Transverse colon (tissue), 4 donors: ENCODE results near the gene C19orf25. TPM values are rescaled to one million over a fixed set of nuclear protein-coding genes. Genes with fewer than 3 reads are reported as not detected.

ENCODE experiments used
- DNase-seq: peaks from one replicate; pipeline ENCODE4 v3.0.0-alpha.2; 2019
- H3K27ac ChIP-seq, 4 donors: fragments of 200-600 bp; sonication (generic); 2 replicates each; pipeline ENCODE4 v1.5.1; 2016 to 2018; ENCODE audit warnings: inconsistent platforms in 4 of 4
- H3K27me3 ChIP-seq: fragments of 200-600 bp; sonication (generic); 2 replicates; pipeline ENCODE4 v1.5.1; 2017; ENCODE audit warnings: inconsistent platforms
- H3K36me3 ChIP-seq, 4 donors: fragments of 200-600 bp; sonication (generic); 2 replicates each; pipeline ENCODE4 v1.5.1; 2017 to 2019; ENCODE audit warnings: inconsistent platforms in 4 of 4
- H3K4me1 ChIP-seq, 4 donors: fragments of 200-600 bp; sonication (generic); 2 replicates each; pipeline ENCODE4 v1.5.1; 2017 to 2020; ENCODE audit warnings: inconsistent platforms in 4 of 4
- H3K4me3 ChIP-seq, 4 donors: fragments of 200-600 bp; sonication (generic); 1 replicate in 1 of 4; 2 replicates in 3 of 4; pipeline versions ENCODE4 v1.5.1 to v1.6.1; 2017 to 2019; ENCODE audit warnings: inconsistent platforms in 4 of 4
- H3K9me3 ChIP-seq, 2 donors: fragments of 200-600 bp; sonication (generic); 2 replicates each; pipeline ENCODE4 v1.5.1; 2017 to 2019; ENCODE audit warnings: inconsistent platforms in 2 of 2
- CTCF ChIP-seq, 5 experiments: fragments of 200-600 bp in 3 of 5; fragments of 450-650 bp in 2 of 5; sonication (generic) in 3 of 5; IDR thresholded peaks; 1 replicate in 2 of 5; 2 replicates in 3 of 5; pipeline ENCODE4 v1.5.1; 2016 to 2017; ENCODE audit warnings: antibody characterized with exemption in 5 of 5, inconsistent platforms in 3 of 5, mild to moderate bottlenecking in 2 of 5, moderate library complexity in 1 of 5
- EP300 ChIP-seq: sonication (generic); formaldehyde crosslinking; IDR thresholded peaks from one replicate; pipeline ENCODE4 v1.6.1; 2017; ENCODE audit warnings: antibody characterized with exemption, low read depth
- POLR2A ChIP-seq: fragments of 450-650 bp; IDR thresholded peaks from one replicate; pipeline ENCODE4 v1.6.1; 2016; ENCODE audit warnings: antibody characterized with exemption, mild to moderate bottlenecking, moderate library complexity
- POLR2AphosphoS5 ChIP-seq, 3 donors: sonication (generic); formaldehyde crosslinking; IDR thresholded peaks; one replicate each; pipeline ENCODE4 v1.6.1; 2016; ENCODE audit warnings: antibody characterized with exemption in 3 of 3
- WGBS, 2 donors: methylation state at CpG; one replicate each; pipeline ENCODE4 v1.1.5; 2018; ENCODE audit warnings: low coverage in 1 of 2; 5-methylcytosine and 5-hydroxymethylcytosine counted together
- in situ Hi-C, 4 donors: fragments of 200-750 bp; cut with MboI; loops; one replicate each; pipeline versions ENCODE4 v1.15.0 to v1.15.1; 2017; ENCODE audit warnings: low sequenced_read_pairs in 3 of 4, low pct_ligation_motif_present in 1 of 4, low pct_unique_long_range_greater_than_20kb in 1 of 4
- intact Hi-C: fragments of 100-400 bp; cut with DNase I; formaldehyde crosslinking; loops from one replicate; pipeline ENCODE4 v1.15.1; 2023; ENCODE audit warnings: low total_unique reads
- total RNA-seq, 4 donors: library from RNA; depleted of rRNA; stranded (reverse); fragments of >200 nt; gene quantifications; one replicate each; pipeline ENCODE4 v1.1.0, GENCODE V29; 2016

C19orf25 gene
- total RNA-seq, 4 donors from 2014 or later = 36.2 to 89.2 (median 46.0) TPM

- H3K27me3 ChIP-seq = peaks cover 96% of the 10 kb centered on the region
- no peak within 1 kb of the TSS for H3K4me3 ChIP-seq
- in situ Hi-C loops (no loop called here), intact Hi-C loops (loop anchor here (10.0 kb wide), 1 partner anchor 155 kb away; no protein-coding TSS in a partner anchor)
- WGBS, 2 donors = 5% methylated on average over 46 of the region's 74 CpGs; no CpG with 5 or more reads in 1 of the 2 donors
- H3K27ac ChIP-seq = no peak within 1 kb of the TSS
- H3K4me1 ChIP-seq = peaks cover 9 to 34% (median 20%) of the 10 kb centered on the region in 4 donors
- TF ChIP-seq POLR2A (no peak), EP300 (no peak), CTCF (IDR thresholded peaks at IDR 0.05) (no peak), POLR2AphosphoS5 (IDR thresholded peaks at IDR 0.05) (no peak)
- no peak for DNase-seq
- no peaks in the 10 kb centered on the region for H3K36me3 ChIP-seq
- no peaks in the 10 kb centered on the region for H3K9me3 ChIP-seq
These were observed 29.3 kb downstream of the C19orf25 start, which contains the start of gene APC2 for GRCh38 chr19:1449467-1450442. Gene APC2 (plus strand): TSS chr19:1450121. CDS start chr19:1453002, 2,881 bp downstream.

GRCh38 chr19:1447944-1448343 lies 31.1 kb downstream of the C19orf25 start:
- Histone ChIP-seq H3K9me3 (no peaks in the 10 kb centered on the region), H3K4me1 (peaks cover 9 to 25% (median 22%) of the 10 kb centered on the region in 4 donors), H3K27ac (no peak overlapping the region), H3K36me3 (no peaks in the 10 kb centered on the region), H3K4me3 (no peak overlapping the region), H3K27me3 (peaks cover 78% of the 10 kb centered on the region)
- TF ChIP-seq POLR2AphosphoS5 (IDR thresholded peaks at IDR 0.05) (no peak), EP300 (no peak), POLR2A (no peak), CTCF (IDR thresholded peaks at IDR 0.05) (no peak)
- WGBS, 2 donors = 77% methylated on average over 9 of the region's 9 CpGs; no CpG with 5 or more reads in 1 of the 2 donors
- intact Hi-C loops (loop anchor here (10.0 kb wide), 1 partner anchor 153 kb away; no protein-coding TSS in a partner anchor), in situ Hi-C loops (no loop called here)
- no peak for DNase-seq

- WGBS, 2 donors = 15% methylated on average over 4 of the region's 4 CpGs; no CpG with 5 or more reads in 1 of the 2 donors
- H3K27me3 ChIP-seq = peaks cover 73% of the 10 kb centered on the region
- intact Hi-C loops = loop anchor here (10.0 kb wide), 1 partner anchor 153 kb away; no protein-coding TSS in a partner anchor
- no peaks in the 10 kb centered on the region for H3K9me3 ChIP-seq
- H3K4me1 ChIP-seq = peaks cover 9 to 25% (median 22%) of the 10 kb centered on the region in 4 donors
- DNase-seq = no peak
- peaks cover 0 to 1% (median 0%) of the 10 kb centered on the region in 4 donors for H3K36me3 ChIP-seq
- no peak for TF ChIP-seq CTCF (IDR thresholded peaks at IDR 0.05)
- TF ChIP-seq EP300 = no peak
- no peak overlapping the region for H3K27ac ChIP-seq
- in situ Hi-C loops = no loop called here
- H3K4me3 ChIP-seq = no peak overlapping the region
These were observed 31.5 kb downstream of the C19orf25 start for GRCh38 chr19:1447504-1447903.
